Stimulated activated CD4-positive, alpha-beta T cell treated with anti-CD3 and anti-CD28 coated beads, TNF-alpha, amount 100 ng/mL, for 4 hours (primary cell): ENCODE data around the gene GMNN.
"Not testable (repeated sequence)": the region's sequence is repeated elsewhere in the genome, so short reads cannot be mapped to it uniquely, and the experiment has no call there.

ENCODE experiments used
- DNase-seq, 3 experiments: peaks; one replicate each; pipeline ENCODE4 v3.0.0-alpha.2; 2020; ENCODE audit warnings: low read depth in 3 of 3

Gene GMNN

GRCh38 chr6:24774696-24775519 lies at the start of gene GMNN:
TSS of gene GMNN (plus strand) at chr6:24774937. CDS start at chr6:24777247, 2,310 bp downstream.
- DNase-seq = peak; percentile 95 to 99 (median 95)

GRCh38 chr6:24730653-24731052 lies 44.1 kb upstream of the GMNN start:
- not testable (repeated sequence) for DNase-seq

- DNase-seq = not testable (repeated sequence)
Measured at GRCh38 chr6:24731456-24732134, 43.1 kb upstream of the GMNN start.

GRCh38 chr6:24734166-24734565 lies 40.6 kb upstream of the GMNN start:
- no peak for DNase-seq

DNA sequence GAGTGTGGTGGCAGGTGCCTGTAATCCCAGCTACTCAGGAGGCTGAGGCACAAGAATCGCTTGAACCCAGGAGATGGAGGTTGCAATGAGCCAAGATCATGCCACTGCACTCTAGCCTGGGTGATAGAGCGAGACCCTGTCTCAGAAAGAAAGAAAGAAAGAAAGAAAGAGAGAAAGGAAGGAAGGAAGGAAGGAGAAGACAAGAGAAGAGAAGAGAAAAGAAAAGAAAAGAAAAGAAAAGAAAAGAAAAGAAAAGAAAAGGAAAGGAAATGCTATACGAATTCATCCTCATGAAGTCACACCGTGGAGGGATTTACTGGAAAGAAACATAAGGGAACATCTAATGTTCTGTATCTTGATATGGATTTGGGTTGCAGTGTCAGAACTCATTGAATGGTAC lies 40.0 kb upstream of the GMNN start:
- not testable (repeated sequence) for DNase-seq

DNA sequence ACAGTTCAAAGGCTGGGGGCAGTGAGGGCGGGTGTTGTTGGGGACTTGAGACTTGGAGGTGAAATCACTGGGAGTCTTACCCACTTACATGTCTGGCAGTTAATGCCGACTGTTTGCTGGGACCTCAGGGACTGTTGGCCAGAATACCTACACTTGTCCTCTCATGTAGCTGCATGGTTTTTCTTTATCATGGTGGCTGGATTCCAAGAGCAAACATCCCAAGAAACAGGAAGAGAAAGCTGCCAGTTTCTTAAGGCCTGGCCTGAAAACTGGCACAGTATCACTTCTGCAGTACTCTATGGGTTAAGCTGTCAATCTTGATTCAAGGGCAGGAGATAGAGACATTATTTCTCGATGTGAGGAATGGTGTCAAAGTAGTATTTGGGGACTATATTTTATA lies 36.0 kb upstream of the GMNN start:
- DNase-seq = no peak

GRCh38 chr6:24740861-24741260 lies 33.9 kb upstream of the GMNN start:
- DNase-seq = no peak

GRCh38 chr6:24742216-24742738 lies 32.5 kb upstream of the GMNN start:
- no peak for DNase-seq

DNA sequence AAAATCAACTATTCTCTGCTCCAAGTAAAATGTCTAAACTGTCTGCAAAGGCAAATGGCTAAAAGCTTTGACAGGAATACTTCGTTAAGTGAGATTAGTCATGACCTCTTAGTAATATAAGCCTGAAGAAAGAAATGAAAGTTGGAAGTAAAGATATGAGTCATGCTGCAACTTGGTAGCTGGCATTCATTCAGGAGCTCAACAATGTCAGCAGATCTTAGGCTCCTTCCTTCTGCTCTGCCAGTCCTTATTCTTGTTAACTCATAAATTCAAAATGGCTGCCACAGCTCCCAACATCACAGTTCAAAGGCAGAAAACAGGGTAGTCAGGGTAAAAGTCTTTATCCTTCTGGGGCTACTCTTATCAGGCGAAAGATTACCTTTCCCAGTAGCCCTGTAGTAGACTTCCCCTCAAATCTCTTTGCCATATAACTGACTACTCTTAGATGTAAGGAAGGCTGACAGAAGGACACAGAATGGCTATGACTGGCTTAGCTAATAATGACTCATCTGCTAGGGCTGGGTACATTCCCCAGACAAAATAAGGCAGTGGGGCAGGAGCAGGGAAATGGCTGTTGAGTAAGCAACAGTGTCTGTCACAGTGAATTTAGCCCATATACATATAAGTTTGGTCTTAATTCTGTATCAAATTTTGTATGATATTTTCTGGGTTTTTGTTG lies 31.3 kb upstream of the GMNN start:
- DNase-seq = no peak

DNA sequence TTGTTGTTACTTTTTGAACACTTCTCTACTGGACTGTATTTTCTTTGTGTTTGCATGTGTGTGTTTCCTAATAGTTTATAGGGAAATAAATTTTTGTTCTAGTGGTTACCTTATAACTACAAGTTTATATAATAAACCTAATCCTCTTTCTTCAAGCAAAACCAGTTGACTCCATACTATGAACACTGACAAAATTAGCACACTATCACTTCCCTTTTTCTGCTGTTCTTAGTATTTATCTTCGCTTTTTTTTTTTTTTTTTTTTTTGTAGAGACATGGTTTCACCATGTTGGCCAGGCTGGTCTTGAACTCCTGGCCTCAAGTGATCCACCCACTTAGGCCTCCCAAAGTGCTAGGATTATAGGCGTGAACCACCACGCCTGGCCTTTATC lies 30.8 kb upstream of the GMNN start:
- no peak for DNase-seq

GRCh38 chr6:24744911-24745310 lies 29.8 kb upstream of the GMNN start:
- no peak for DNase-seq

GRCh38 chr6:24749297-24749696 lies 25.4 kb upstream of the GMNN start:
- no peak for DNase-seq

- not testable (repeated sequence) for DNase-seq
Measured at GRCh38 chr6:24750878-24751277, 23.9 kb upstream of the GMNN start.

DNA sequence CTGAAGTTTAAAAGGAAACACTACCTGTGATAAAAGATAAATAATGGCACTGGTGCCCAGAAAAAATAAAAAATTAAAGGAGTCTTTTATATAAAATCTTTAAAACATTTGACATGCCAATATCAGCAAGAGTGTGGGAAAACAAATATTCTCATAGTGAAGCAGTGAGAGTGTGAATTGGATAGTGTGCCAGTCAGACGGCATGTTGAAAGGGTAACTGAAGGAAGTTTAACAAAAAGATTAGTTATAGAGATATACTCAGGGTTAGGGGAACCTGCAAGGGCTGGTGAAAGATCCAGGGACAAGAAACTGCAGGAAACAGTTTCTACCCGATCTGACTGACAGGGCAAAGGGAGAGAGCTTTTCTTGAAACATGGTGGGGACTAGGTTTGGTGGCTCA lies 22.2 kb upstream of the GMNN start:
- no peak for DNase-seq

DNA sequence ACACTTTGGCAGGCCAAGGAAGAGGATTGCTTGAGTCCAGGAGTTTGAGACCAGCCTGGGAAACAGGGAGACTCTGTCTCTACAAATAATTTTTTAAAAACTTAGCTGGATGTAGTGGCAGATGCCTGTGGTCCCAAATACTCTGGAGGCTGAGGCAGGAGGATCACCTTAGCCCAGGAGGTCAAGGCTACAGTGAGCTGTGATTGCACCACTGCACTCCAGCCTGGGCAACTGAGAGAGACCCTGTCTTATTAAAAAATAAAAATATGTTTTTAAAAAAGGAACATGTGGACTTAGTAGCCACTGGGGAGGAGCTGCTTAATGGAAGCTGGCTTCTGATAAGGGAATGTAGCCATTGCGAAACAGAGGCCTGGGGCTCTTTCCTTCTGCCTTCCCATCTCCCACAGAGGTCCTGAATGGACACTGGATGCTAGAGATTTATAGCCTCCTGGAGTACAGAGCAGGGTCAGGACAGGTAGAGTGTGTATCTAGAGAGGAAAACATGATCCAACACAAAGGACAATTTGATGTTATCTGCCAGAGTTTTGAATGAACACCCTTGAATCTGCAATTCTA lies 21.7 kb upstream of the GMNN start:
- DNase-seq = no peak

- DNase-seq = no peak
Measured at GRCh38 chr6:24753545-24753944, 21.2 kb upstream of the GMNN start.

- not testable (repeated sequence) for DNase-seq
Measured at GRCh38 chr6:24754378-24754777, 20.4 kb upstream of the GMNN start.

DNA sequence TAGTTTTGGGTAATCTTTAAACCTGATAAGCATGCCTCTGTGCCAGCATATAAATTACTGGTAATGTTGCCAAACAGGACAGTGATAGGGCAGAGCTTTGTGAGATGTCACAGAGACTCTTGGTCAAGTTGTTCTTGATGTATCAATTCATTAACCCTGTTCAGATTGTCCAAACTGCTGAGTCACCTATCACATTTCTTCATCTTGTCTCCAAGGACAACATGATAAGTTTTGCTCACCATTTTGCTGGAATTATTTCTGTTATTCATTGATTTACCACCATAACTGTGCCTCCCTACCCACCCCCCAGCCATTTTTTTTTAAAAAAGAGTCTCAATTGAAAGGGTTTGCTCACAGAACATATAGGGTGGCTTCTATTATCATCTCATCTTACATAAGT lies 19.5 kb upstream of the GMNN start:
- DNase-seq = no peak

DNA sequence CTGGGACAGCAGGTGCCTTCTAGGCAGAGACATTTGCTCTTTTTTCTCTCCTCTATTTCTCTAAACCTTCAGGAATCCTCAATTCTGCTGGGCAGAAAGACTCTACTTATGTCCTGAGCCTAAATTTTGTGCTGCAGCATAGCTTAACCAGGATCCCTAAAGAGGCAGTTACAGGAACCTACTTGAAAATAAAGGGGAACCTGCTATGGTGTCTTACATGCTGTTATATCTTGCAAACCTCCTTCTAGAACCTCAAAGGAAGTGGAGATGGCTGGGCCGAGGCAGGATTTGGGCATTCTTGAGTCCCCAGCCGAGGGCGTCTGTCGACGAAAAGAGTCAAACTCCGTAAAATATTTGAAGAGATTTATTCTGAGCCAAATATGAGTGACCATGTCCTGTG lies 17.1 kb upstream of the GMNN start:
- no peak for DNase-seq

DNA sequence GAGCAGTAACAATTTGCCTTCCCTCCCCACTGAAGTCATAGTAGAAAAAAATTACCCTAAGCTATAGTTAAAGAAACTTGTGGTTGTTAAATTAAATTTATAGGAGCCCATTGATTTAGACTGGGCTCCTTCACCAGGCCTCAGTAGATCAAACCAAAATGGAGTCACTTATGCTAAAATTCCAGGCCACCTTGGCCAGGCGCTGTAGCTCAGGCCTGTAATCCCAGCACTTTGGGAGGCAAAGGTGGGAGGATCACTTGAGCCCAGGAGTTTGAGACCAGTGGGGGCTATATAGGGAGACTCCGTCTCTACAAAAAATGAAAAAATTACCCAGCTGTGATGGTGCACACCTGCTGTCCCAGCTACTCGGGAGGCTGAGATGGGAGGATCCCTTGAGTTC lies 15.0 kb upstream of the GMNN start:
- DNase-seq = no peak

DNA sequence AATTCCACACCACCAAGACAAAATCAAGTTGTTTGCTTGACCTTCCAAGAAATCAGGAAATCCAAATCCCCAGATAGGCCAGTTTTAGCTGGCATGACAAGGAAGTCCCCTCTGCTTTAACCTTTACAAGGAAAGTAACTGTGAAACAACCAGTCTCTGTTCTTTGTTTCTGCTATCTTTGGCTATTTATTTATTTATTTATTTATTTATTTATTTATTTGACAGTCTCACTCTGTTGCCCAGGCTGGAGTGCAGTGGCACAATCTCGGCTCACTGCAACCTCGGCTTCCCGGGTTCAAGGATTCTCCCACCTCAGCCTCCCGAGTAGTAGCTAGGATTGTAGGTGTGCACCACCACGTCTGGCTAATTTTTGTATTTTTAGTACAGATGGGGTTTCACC lies 14.5 kb upstream of the GMNN start:
- no peak for DNase-seq

- DNase-seq = no peak
Measured at GRCh38 chr6:24761193-24761835, 13.4 kb upstream of the GMNN start.
